ENCODE results near the gene ZNF75A.

DNA sequence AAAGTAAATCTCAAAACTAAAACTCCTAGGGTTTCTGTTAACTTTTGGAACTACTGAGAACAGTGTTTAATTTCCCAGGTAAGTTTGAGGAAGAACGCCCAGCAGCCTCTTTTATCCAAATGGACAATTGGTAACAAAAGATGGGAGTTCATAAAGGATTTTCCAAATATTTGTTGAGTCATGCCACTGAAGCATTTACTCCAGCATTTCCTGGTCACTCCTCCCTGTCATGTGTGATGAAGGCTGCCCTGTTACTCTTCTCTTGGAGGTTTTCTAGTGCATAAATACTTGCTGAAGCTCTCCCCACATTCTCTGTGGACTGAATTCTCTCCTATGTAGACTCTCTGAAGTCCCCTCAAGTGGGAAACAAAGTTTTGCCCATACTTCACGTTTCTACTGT, 16.5 kb downstream of the ZNF75A start:
- TF ChIP-seq CTCF (optimal IDR thresholded peaks at IDR 0.05 in 1 of 3, IDR thresholded peaks at IDR 0.05 in 1 of 3, conservative IDR thresholded peaks at IDR 0.05 in 1 of 3; ENCODE audit: extremely low read depth in 1 of 3, insufficient read depth in 2 of 3, low read length in 3 of 3) = no peak
- no peak for TF ChIP-seq EZH2 (IDR thresholded peaks at IDR 0.05; ENCODE audit: low read length)

Measured in keratinocyte (primary cell).